ENCODE results near the gene NTMT2.

DNA sequence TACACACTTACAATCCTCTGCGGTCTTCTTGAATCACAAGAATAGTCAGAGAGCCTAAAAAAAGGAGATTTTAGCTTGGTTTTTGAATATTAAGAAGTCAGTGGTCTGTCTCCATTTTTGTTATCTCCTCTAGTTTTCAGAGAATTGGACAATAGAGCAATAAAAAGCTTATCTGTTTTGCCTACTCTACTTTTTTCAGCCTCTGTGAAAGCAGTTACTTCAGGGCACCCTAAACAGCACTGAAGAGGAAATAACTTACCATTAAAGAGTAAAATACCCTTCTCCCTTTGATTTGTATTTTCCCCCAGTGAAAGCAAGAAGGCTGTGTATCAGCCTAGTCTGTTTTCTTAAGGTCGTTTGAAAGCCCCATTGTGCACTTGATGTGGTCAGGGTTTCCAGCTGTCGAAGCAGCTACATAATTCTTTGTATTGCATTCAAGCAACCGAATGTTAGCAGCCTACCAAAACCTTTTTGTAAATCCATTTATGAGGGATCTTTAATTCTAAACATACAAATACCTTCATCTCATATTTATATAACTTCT is 1.0 kb downstream of the NTMT2 start:
- TF ChIP-seq, protein P1, sequence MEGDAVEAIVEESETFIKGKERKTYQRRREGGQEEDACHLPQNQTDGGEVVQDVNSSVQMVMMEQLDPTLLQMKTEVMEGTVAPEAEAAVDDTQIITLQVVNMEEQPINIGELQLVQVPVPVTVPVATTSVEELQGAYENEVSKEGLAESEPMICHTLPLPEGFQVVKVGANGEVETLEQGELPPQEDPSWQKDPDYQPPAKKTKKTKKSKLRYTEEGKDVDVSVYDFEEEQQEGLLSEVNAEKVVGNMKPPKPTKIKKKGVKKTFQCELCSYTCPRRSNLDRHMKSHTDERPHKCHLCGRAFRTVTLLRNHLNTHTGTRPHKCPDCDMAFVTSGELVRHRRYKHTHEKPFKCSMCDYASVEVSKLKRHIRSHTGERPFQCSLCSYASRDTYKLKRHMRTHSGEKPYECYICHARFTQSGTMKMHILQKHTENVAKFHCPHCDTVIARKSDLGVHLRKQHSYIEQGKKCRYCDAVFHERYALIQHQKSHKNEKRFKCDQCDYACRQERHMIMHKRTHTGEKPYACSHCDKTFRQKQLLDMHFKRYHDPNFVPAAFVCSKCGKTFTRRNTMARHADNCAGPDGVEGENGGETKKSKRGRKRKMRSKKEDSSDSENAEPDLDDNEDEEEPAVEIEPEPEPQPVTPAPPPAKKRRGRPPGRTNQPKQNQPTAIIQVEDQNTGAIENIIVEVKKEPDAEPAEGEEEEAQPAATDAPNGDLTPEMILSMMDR (IDR thresholded peaks at IDR 0.05; ENCODE audit: low read length): no peak
- no peak for TF ChIP-seq EZH2 (optimal IDR thresholded peaks at IDR 0.05; ENCODE audit: low read depth, low read length)
